Peyer's patch (tissue), 4 donors: Measurements from ENCODE around the gene CCL4L2. TPM values are rescaled to one million over a fixed set of nuclear protein-coding genes. Genes with fewer than 3 reads are reported as not detected.
"Not testable (repeated sequence)": the region's sequence is repeated elsewhere in the genome, so short reads cannot be mapped to it uniquely, and the experiment has no call there.

ENCODE experiments used
- DNase-seq, 3 donors: peaks; one replicate each; pipeline ENCODE4 v3.0.0-alpha.2; 2017 to 2019
- H3K27ac ChIP-seq, 4 donors: fragments of 200-600 bp; sonication (generic); one replicate each; pipeline ENCODE4 v1.5.1; 2016 to 2019
- H3K27me3 ChIP-seq, 2 donors: fragments of 200-600 bp; sonication (generic); one replicate each; pipeline ENCODE4 v1.5.1; 2019
- H3K36me3 ChIP-seq, 3 donors: fragments of 200-600 bp; sonication (generic); one replicate each; pipeline ENCODE4 v1.5.1; 2016 to 2019
- H3K4me1 ChIP-seq, 4 donors: fragments of 200-600 bp; sonication (generic); one replicate each; pipeline ENCODE4 v1.5.1; 2016 to 2019
- H3K4me3 ChIP-seq, 4 donors: fragments of 200-600 bp; sonication (generic); 1 replicate in 3 of 4; 2 replicates in 1 of 4; pipeline ENCODE4 v1.5.1; 2016 to 2019; ENCODE audit warnings: mild to moderate bottlenecking in 1 of 4
- H3K9me3 ChIP-seq, 4 donors: fragments of 200-600 bp; sonication (generic); one replicate each; pipeline ENCODE4 v1.5.1; 2016 to 2019; ENCODE audit warnings: mild to moderate bottlenecking in 1 of 4
- POLR2A ChIP-seq, 2 donors: fragments of 450-650 bp; IDR thresholded peaks; one replicate each; pipeline ENCODE4 v1.5.1; 2017; ENCODE audit warnings: antibody characterized with exemption in 2 of 2, mild to moderate bottlenecking in 2 of 2, moderate library complexity in 2 of 2
- total RNA-seq, 4 donors: library from RNA; depleted of rRNA; stranded (reverse); fragments of >200 nt; gene quantifications; one replicate each; pipeline ENCODE4 v1.1.0, GENCODE V29; 2016
- TF ChIP-seq, protein P1 (sequence below), 6 experiments: fragments of 450-650 bp in 4 of 6; fragments of 200-600 bp in 2 of 6; sonication (generic) in 1 of 6; IDR thresholded peaks; one replicate each; pipeline ENCODE4 v1.5.1; 2017 to 2019; ENCODE audit warnings: antibody characterized with exemption in 6 of 6, mild to moderate bottlenecking in 3 of 6, moderate library complexity in 1 of 6

The CCL4L2 gene
- 10 to 100 TPM in 1 of 4 donors, 1 to 10 TPM in 1, not detected in 2; 1.3 to 24.8 TPM for total RNA-seq

GRCh38 chr17:36210439-36211211 is at the start of gene CCL4L2:
Gene CCL4L2, plus strand, starts transcription at chr17:36211063.
- H3K27me3 ChIP-seq, H3K9me3 ChIP-seq, H3K4me3 ChIP-seq, H3K36me3 ChIP-seq, H3K4me1 ChIP-seq: not testable (repeated sequence)
- peak within 1 kb of the TSS in 2 of 4 donors; percentile 46 to 52 for H3K27ac ChIP-seq
- peak in 2 of 3 donors; percentile 63 to 66 for DNase-seq

GRCh38 chr17:36168836-36169235 is 42.0 kb upstream of the CCL4L2 start:
- not testable (repeated sequence) for H3K27ac ChIP-seq, H3K4me1 ChIP-seq, H3K4me3 ChIP-seq, H3K9me3 ChIP-seq, H3K27me3 ChIP-seq, H3K36me3 ChIP-seq, DNase-seq

- DNase-seq, H3K9me3 ChIP-seq, H3K27me3 ChIP-seq, H3K4me1 ChIP-seq, H3K36me3 ChIP-seq, H3K27ac ChIP-seq, H3K4me3 ChIP-seq: not testable (repeated sequence)
Observed at GRCh38 chr17:36176536-36176935, 34.3 kb upstream of the CCL4L2 start, which contains the start of gene TBC1D3B. Gene TBC1D3B, minus strand, starts transcription at chr17:36176636. Its CDS starts 1,586 bp downstream, at chr17:36175050.

DNA sequence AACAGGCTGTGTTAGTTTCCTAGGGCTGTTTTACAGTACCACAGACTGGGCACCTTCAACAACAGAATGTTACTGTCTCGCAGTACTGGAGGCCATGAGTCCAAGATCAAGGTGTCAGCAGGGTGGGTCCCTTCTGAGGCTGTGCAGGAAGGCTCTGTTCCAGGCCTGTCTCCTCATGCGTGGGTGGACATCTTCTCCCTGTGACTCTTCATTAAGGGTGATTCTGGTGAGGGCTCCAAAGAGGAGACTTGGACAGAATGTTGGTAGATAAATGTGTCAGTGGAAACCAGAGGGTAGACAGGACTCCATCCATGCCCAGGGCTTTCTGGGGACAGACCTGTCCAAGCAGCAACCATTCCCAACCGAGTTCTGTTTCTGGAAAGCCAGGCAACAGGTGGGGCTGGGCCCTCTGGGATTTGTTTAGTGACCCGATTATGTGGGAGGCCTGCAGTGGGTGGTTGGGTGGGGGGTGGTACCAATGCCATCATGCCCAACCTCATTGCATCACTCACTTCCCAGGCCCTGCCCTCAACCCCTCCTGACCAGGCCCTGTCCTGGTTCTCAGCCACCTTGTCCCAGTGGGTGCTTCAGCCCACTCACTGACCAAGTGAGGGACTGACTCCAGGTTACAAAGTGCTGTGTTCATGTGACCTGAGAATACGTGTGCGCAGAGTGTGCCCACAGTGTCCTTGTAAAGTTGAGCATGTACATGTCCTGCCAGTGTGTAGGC is 29.3 kb upstream of the CCL4L2 start:
- peaks cover 0 to 14% (median 13%) of the 10 kb centered on the region in 4 donors for H3K4me1 ChIP-seq
- not testable (repeated sequence) for H3K4me3 ChIP-seq, DNase-seq, H3K27ac ChIP-seq, H3K27me3 ChIP-seq, H3K36me3 ChIP-seq, H3K9me3 ChIP-seq

DNA sequence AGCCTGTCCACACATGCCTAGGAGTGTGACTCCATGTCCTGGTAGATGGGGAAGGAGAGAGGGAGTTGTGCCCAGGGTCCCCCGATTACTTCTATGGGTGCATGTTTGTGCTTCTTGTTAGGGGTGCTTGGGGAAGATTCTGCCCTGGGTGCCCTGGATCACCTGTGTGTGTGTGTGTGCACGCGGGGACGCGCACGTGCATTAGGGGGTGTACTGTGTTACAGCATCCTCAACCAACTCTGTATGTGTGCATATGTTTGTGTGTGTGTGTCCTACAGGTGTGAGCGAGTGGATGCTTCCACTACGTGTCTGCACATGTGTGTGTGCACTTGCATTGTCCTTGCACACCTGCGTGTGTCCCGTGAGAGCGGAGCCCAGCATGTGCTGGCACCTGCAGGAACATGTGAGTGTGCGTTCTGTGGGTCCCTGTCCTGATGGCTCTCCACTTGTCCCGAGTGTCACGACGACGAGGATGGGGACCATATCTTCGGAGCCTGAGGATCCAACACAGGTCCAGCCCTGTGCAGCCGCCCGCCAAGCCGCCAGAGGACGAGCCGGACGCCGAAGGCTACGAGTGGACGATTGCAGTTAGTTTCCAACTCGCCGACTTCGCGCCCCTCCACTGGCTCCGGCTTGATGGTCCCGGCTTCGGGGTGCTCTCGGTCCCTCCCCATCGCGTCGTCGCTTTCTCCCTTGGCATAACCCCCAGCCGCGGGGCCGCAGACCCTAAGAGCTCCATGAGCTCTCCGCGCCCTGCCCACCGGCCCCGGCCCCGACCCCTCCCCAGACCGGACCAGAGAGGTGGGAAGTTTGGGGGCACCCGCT is 28.5 kb upstream of the CCL4L2 start:
- no peaks in the 10 kb centered on the region for H3K9me3 ChIP-seq
- TF ChIP-seq, protein P1, sequence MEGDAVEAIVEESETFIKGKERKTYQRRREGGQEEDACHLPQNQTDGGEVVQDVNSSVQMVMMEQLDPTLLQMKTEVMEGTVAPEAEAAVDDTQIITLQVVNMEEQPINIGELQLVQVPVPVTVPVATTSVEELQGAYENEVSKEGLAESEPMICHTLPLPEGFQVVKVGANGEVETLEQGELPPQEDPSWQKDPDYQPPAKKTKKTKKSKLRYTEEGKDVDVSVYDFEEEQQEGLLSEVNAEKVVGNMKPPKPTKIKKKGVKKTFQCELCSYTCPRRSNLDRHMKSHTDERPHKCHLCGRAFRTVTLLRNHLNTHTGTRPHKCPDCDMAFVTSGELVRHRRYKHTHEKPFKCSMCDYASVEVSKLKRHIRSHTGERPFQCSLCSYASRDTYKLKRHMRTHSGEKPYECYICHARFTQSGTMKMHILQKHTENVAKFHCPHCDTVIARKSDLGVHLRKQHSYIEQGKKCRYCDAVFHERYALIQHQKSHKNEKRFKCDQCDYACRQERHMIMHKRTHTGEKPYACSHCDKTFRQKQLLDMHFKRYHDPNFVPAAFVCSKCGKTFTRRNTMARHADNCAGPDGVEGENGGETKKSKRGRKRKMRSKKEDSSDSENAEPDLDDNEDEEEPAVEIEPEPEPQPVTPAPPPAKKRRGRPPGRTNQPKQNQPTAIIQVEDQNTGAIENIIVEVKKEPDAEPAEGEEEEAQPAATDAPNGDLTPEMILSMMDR (IDR thresholded peaks at IDR 0.05): no peak
- TF ChIP-seq POLR2A (IDR thresholded peaks at IDR 0.05): no peak
- H3K36me3 ChIP-seq: no peaks in the 10 kb centered on the region
- DNase-seq: peak in 2 of 3 donors; percentile 37 to 49
- peaks cover 0 to 14% (median 13%) of the 10 kb centered on the region in 4 donors for H3K4me1 ChIP-seq
- peak overlapping the region; percentile 60 to 84 (median 74) for H3K27ac ChIP-seq
- H3K4me3 ChIP-seq: peak overlapping the region; percentile 52 to 73 (median 57)
- H3K27me3 ChIP-seq: no peaks in the 10 kb centered on the region

DNA sequence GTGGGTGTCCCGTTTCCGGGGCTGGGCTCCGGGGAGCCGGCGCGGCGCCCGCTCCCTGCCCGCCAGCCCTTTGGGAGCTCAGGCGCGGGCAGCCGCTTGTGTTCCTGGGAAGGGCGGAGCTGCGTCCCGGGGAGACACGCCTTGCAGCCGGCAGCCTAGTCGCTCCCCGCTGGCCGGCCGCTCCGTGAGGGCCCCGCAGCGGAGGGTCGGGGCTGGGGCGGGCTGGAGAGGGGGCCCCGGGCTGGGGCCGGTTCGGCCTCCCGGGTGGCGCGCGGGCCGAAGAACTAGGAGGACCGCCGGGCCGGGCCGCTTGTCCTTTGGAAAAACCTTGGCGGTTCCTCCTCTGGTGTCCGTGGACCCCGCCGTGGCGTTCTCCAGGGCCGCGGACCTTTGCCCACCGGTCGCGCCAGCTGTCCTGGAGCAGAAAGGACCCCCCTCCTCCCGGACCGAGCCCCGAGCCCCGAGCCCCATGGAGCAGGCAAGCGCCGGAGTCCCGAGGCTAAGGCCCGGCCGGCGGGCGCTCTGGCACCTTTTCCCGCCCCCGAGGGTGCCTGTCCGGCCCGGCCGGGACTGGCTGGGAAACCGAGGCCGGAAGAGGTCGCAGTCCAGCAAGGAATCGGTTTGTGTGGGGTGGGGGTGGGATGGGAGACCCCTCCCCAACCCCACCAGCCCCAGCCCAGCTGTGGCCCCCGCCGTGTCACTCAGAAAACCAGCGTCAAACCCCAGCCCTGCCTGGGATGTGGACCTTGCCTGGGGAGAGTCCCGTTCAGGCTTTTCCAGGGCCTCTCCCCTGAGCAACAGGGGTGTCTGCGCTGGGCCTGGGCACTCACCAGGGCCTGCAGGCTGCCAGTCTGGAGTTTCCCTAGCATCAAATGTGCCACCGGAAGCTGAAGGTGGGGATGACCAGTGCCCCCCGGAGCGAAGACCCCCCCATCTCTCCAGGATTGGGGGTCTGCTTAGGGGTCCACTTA is 27.6 kb upstream of the CCL4L2 start:
- no peaks in the 10 kb centered on the region for H3K36me3 ChIP-seq
- peak overlapping the region; percentile 60 to 84 (median 74) for H3K27ac ChIP-seq
- no peaks in the 10 kb centered on the region for H3K27me3 ChIP-seq
- peak overlapping the region; percentile 52 to 73 (median 57) for H3K4me3 ChIP-seq
- DNase-seq: peak; percentile 27 to 89 (median 70)
- TF ChIP-seq POLR2A (IDR thresholded peaks at IDR 0.05): no peak
- TF ChIP-seq, protein P1 (IDR thresholded peaks at IDR 0.05): no peak
- H3K4me1 ChIP-seq: peaks cover 0 to 14% (median 13%) of the 10 kb centered on the region in 4 donors
- H3K9me3 ChIP-seq: no peaks in the 10 kb centered on the region
